ENCODE measurements around the gene ZBBX. TPM values are rescaled to one million over a fixed set of nuclear protein-coding genes. Genes with fewer than 3 reads are reported as not detected.
A peak's percentile ranks its signal among the peaks of the same experiment; 100 is the strongest.

The ZBBX gene
- total and polyA plus RNA-seq, 10 of the 15 experiments (the other 5 are each of a cell fraction or from before 2014, with no cell fraction given): 0.01 to 0.34 (median 0.17) TPM; not detected in 6

GRCh38 chr3:167380004-167380689 is at the start of gene ZBBX (continued):
- peak; percentile 79 for TF ChIP-seq NKRF (conservative IDR thresholded peaks at IDR 0.05)
- TF ChIP-seq POU2F2 (IDR thresholded peaks at IDR 0.05; ENCODE audit: borderline replicate concordance, low read depth, low read length): peak; percentile 68; the same call in 2 of the 3 replicates
- TF ChIP-seq GATAD2B (conservative IDR thresholded peaks at IDR 0.05; ENCODE audit: low read depth): 0 out of 2 replicates have a peak, but pooled peaks have one; percentile 35
- no peak for TF ChIP-seq EGR1 (IDR thresholded peaks at IDR 0.05; ENCODE audit: borderline replicate concordance in 1 of 2, low read depth in 2 of 2, low read length in 2 of 2)
- TF ChIP-seq REST (IDR thresholded peaks at IDR 0.05; ENCODE audit: low read depth, low read length): no peak
- TF ChIP-seq USF1 (IDR thresholded peaks at IDR 0.05; ENCODE audit: borderline replicate concordance, extremely low read length, insufficient read depth, low read depth, low read length): no peak
- TF ChIP-seq POLR2AphosphoS5 (IDR thresholded peaks at IDR 0.05; ENCODE audit: low read length): no peak
- TF ChIP-seq CBFB (IDR thresholded peaks at IDR 0.05; ENCODE audit: low read depth): no peak
- no peak for TF ChIP-seq CHD1 (IDR thresholded peaks at IDR 0.05; ENCODE audit: low read depth, low read length)
- no peak for TF ChIP-seq BCLAF1 (IDR thresholded peaks at IDR 0.05)
- TF ChIP-seq SIX5 (IDR thresholded peaks at IDR 0.05; ENCODE audit: low read depth, low read length, severe bottlenecking): peak; percentile 36
- peak; percentile 81 for TF ChIP-seq ZBTB40 (IDR thresholded peaks at IDR 0.05; ENCODE audit: borderline replicate concordance)
- TF ChIP-seq ZNF622 (IDR thresholded peaks at IDR 0.05): no peak
- TF ChIP-seq EP300 (IDR thresholded peaks at IDR 0.05; ENCODE audit: borderline replicate concordance in 1 of 2, control insufficient read depth in 1 of 2, low read depth in 2 of 2, low read length in 2 of 2): no peak
